HEK293T (cell line): ENCODE data around the gene ERC1.
"Not testable (repeated sequence)": the region's sequence is repeated elsewhere in the genome, so short reads cannot be mapped to it uniquely, and the experiment has no call there.

Experiments used
- CTCF ChIA-PET: fragments of 350-600 bp; formaldehyde crosslinking; extraction: SDS; loops from one replicate; lab custom pipeline; 2021; ENCODE audit warnings: antibody characterized with exemption, inconsistent platforms; lab: Yijun Ruan, JAX
- POLR2A ChIA-PET: fragments of 350-600 bp; formaldehyde crosslinking; extraction: SDS; loops from one replicate; lab custom pipeline; 2020; ENCODE audit warnings: antibody characterized with exemption, inconsistent platforms; lab: Yijun Ruan, JAX
- DNase-seq: peaks from one replicate; pipeline ENCODE4 v3.0.0; 2012; ENCODE audit warnings: mixed read lengths; ENCODE audit errors: extremely low spot score
- ARNT ChIP-seq: fragments of 450-650 bp; IDR thresholded peaks from 2 replicates; pipeline ENCODE4 v1.6.1; 2017; ENCODE audit warnings: mild to moderate bottlenecking
- BHLHE40 ChIP-seq: fragments of 450-650 bp; IDR thresholded peaks from 2 replicates; pipeline ENCODE4 v1.6.1; 2016; ENCODE audit warnings: mild to moderate bottlenecking, moderate library complexity, borderline replicate concordance
- CTBP1 ChIP-seq: fragments of 450-650 bp; IDR thresholded peaks from 2 replicates; pipeline ENCODE4 v1.6.1; 2016; ENCODE audit warnings: borderline replicate concordance
- ELF4 ChIP-seq: fragments of 450-650 bp; IDR thresholded peaks from 2 replicates; pipeline ENCODE4 v1.6.1; 2017; ENCODE audit warnings: antibody characterized with exemption
- FOXA1 ChIP-seq: fragments of 450-650 bp; IDR thresholded peaks from 2 replicates; pipeline ENCODE4 v1.6.1; 2016; ENCODE audit warnings: mild to moderate bottlenecking
- FOXK2 ChIP-seq: fragments of 450-650 bp; IDR thresholded peaks from 2 replicates; pipeline ENCODE4 v1.6.1; 2016; ENCODE audit warnings: mild to moderate bottlenecking
- FOXM1 ChIP-seq: fragments of 450-650 bp; IDR thresholded peaks from 2 replicates; pipeline ENCODE4 v1.6.1; 2017; ENCODE audit warnings: mild to moderate bottlenecking, borderline replicate concordance
- HDGF ChIP-seq: fragments of 450-650 bp; IDR thresholded peaks from 2 replicates; pipeline ENCODE4 v1.6.1; 2017; ENCODE audit warnings: antibody characterized with exemption, borderline replicate concordance
- L3MBTL2 ChIP-seq: fragments of 450-650 bp; conservative IDR thresholded peaks from 2 replicates; pipeline ENCODE4 v1.6.1; 2016; ENCODE audit warnings: mild to moderate bottlenecking
- LEF1 ChIP-seq: fragments of 450-650 bp; IDR thresholded peaks from 2 replicates; pipeline ENCODE4 v1.6.1; 2017; ENCODE audit warnings: mild to moderate bottlenecking, borderline replicate concordance
- NFRKB ChIP-seq: fragments of 450-650 bp; IDR thresholded peaks from 2 replicates; pipeline ENCODE4 v1.6.1; 2016; ENCODE audit warnings: mild to moderate bottlenecking, moderate library complexity
- SP1 ChIP-seq: fragments of 450-650 bp; IDR thresholded peaks from 2 replicates; pipeline ENCODE4 v1.6.1; 2017
- SUZ12 ChIP-seq: fragments of 450-650 bp; IDR thresholded peaks from 2 replicates; pipeline ENCODE4 v1.6.1; 2016; ENCODE audit warnings: mild to moderate bottlenecking
- TARDBP ChIP-seq: fragments of 450-650 bp; IDR thresholded peaks from 2 replicates; pipeline ENCODE4 v1.6.1; 2016
- ZNF384 ChIP-seq: fragments of 450-650 bp; IDR thresholded peaks from 2 replicates; pipeline ENCODE4 v1.6.1; 2016
- TF ChIP-seq, protein P1 (sequence below): fragments of 450-650 bp; IDR thresholded peaks from 2 replicates; pipeline ENCODE4 v1.6.1; 2016

Gene ERC1

GRCh38 chr12:1311145-1311544 is 320.1 kb downstream of the ERC1 start:
- CTCF ChIA-PET, result interaction anchor here (0.7 kb wide), 1 partner anchor 194 kb away, joined by 3 read pairs; no protein-coding TSS in a partner anchor
- DNase-seq, result no peak
- POLR2A ChIA-PET, result no interaction called here
- no peak for TF ChIP-seq FOXK2
- no peak for TF ChIP-seq HDGF
- TF ChIP-seq, protein P1, sequence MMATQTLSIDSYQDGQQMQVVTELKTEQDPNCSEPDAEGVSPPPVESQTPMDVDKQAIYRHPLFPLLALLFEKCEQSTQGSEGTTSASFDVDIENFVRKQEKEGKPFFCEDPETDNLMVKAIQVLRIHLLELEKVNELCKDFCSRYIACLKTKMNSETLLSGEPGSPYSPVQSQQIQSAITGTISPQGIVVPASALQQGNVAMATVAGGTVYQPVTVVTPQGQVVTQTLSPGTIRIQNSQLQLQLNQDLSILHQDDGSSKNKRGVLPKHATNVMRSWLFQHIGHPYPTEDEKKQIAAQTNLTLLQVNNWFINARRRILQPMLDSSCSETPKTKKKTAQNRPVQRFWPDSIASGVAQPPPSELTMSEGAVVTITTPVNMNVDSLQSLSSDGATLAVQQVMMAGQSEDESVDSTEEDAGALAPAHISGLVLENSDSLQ, result no peak
- TF ChIP-seq BHLHE40, result no peak
- no peak for TF ChIP-seq ZNF384
- TF ChIP-seq LEF1, result no peak
- TF ChIP-seq SUZ12, result no peak
- no peak for TF ChIP-seq SP1
- TF ChIP-seq ARNT, result no peak
- TF ChIP-seq TARDBP, result no peak
- no peak for TF ChIP-seq FOXA1
- TF ChIP-seq L3MBTL2, result no peak
- no peak for TF ChIP-seq FOXM1
- TF ChIP-seq NFRKB, result no peak
- TF ChIP-seq ELF4, result no peak
- no peak for TF ChIP-seq CTBP1

DNA sequence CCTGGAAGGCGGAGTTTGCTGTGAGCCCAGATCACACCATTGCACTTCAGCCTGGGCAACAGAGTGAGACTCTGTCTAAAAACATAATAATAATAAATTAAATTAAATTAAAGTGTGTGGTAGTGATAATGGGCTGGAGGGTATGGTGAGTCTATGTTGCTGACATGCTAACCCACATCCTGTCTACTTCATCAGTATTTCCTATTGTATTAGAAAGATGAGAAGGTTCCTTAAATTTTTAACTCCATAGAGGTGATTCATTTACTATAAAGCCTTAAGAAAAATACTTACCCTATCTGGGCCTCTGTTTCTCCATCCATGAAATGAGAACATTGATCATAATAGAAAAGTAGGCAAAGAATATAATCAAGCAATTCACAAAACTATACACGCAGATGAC is 322.9 kb downstream of the ERC1 start:
- CTCF ChIA-PET, result no interaction called here
- POLR2A ChIA-PET, result no interaction called here
- no peak for TF ChIP-seq NFRKB
- TF ChIP-seq BHLHE40, result no peak
- no peak for TF ChIP-seq FOXA1
- TF ChIP-seq ELF4, result no peak
- no peak for TF ChIP-seq LEF1
- TF ChIP-seq FOXK2, result no peak
- TF ChIP-seq SUZ12, result no peak
- TF ChIP-seq, protein P1, result no peak
- TF ChIP-seq CTBP1, result no peak
- no peak for TF ChIP-seq FOXM1
- TF ChIP-seq L3MBTL2, result no peak
- no peak for TF ChIP-seq SP1
- no peak for TF ChIP-seq ZNF384
- TF ChIP-seq TARDBP, result no peak
- no peak for TF ChIP-seq ARNT
- no peak for TF ChIP-seq HDGF
- DNase-seq, result no peak

GRCh38 chr12:1314523-1314922 is 323.5 kb downstream of the ERC1 start:
- DNase-seq, result no peak
- POLR2A ChIA-PET, result no interaction called here
- TF ChIP-seq HDGF, result no peak
- no peak for TF ChIP-seq ARNT
- CTCF ChIA-PET, result no interaction called here

DNA sequence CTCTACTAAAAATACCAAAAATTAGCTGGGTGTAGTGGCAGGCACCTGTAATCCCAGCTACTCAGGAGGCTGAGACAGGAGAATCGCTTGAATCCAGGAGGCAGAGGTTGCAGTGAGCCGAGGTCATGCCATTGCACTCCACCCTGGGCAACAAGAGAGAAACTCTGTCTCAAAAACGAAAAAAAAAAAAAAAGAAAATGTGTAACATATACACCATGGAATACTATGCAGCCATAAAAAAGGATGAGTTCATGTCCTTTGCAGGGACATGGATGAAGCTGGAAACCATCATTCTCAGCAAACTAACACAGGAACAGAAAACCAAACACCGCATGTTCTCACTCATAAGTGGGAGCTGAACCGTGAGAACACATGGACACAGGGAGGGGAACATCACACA is 326.0 kb downstream of the ERC1 start:
- DNase-seq, CTCF ChIA-PET, POLR2A ChIA-PET: not testable (repeated sequence)

- no peak for TF ChIP-seq NFRKB
- no peak for TF ChIP-seq SP1
- no peak for TF ChIP-seq ELF4
- TF ChIP-seq FOXA1, result no peak
- no peak for TF ChIP-seq TARDBP
- TF ChIP-seq FOXM1, result no peak
- no peak for TF ChIP-seq LEF1
- POLR2A ChIA-PET, result no interaction called here
- CTCF ChIA-PET, result interaction anchor here (0.6 to 0.8 kb wide), 2 partner anchors 12 to 201 kb away, joined by 3 read pairs; no protein-coding TSS in a partner anchor
- DNase-seq, result peak; percentile 35
Measured at GRCh38 chr12:1318327-1319031, 327.5 kb downstream of the ERC1 start.

DNA sequence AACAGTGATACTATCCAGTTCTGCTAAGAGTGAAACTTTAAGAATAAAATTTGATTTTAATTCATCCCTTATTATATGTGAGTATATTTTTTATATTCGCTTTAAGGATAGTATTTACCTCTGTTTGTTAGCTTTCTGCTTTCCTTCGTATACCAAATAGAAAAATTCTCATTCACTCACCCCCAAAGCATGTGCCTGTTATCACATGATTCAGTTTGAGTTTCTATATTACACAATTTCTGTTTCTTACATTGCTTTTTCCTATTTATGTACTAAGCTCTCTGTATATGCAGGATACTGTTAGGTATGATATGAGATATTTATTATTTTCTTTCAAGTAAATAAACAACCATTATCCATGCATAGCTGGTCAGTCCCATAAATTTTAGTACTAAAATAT is 328.2 kb downstream of the ERC1 start:
- ChIA-PET POLR2A (no interaction called here), CTCF (interaction anchor here (0.6 to 0.8 kb wide), 2 partner anchors 13 to 202 kb away, joined by 3 read pairs; no protein-coding TSS in a partner anchor)
- no peak for TF ChIP-seq CTBP1
- no peak for TF ChIP-seq LEF1
- no peak for TF ChIP-seq ARNT
- no peak for TF ChIP-seq HDGF
- TF ChIP-seq FOXK2, result no peak
- no peak for DNase-seq

DNA sequence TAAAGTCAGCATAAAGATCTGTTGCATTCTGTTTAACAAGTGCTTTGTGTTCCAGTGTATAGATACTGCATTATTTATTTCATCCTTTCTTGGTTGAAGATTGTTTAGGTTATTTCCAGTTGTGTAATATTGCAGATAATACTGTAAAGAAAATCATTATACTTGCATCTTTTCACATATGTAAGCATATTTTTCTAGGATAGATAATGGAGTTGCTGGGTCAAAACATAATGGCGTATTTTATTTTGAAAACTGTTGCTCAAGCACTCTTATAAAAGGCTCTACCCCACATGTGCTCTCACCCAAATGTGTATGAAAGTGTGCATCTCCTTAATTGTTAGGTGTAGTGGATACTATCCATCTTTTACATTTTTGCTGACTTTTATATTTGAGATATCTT is 329.0 kb downstream of the ERC1 start:
- TF ChIP-seq SP1, result no peak
- no peak for TF ChIP-seq TARDBP
- TF ChIP-seq SUZ12, result no peak
- no peak for TF ChIP-seq FOXK2
- TF ChIP-seq LEF1, result no peak
- no peak for TF ChIP-seq FOXM1
- no peak for TF ChIP-seq FOXA1
- TF ChIP-seq ZNF384, result no peak
- no peak for TF ChIP-seq BHLHE40
- TF ChIP-seq L3MBTL2, result no peak
- no peak for TF ChIP-seq NFRKB
- no peak for TF ChIP-seq ELF4
- TF ChIP-seq CTBP1, result no peak
- TF ChIP-seq, protein P1, result no peak
- no peak for TF ChIP-seq HDGF
- no peak for TF ChIP-seq ARNT
- ChIA-PET POLR2A (no interaction called here), CTCF (no interaction called here)
- no peak for DNase-seq
